H1 (cell line): ENCODE data around the gene KPNA1. TPM values are rescaled to one million over a fixed set of nuclear protein-coding genes. Genes with fewer than 3 reads are reported as not detected.
A peak's percentile ranks its signal among the peaks of the same experiment; 100 is the strongest.

Experiments used
- CTCF ChIA-PET: fragments of 300-600 bp; sonication (Branson Sonifier 250); formaldehyde crosslinking; loops from one replicate; lab custom pipeline; 2021; ENCODE audit not compliant: partially characterized antibody; lab: Charles Lee
- POLR2A ChIA-PET: fragments of 300-600 bp; sonication (Branson Sonifier 250); formaldehyde crosslinking; loops from one replicate; lab custom pipeline; 2021; ENCODE audit warnings: inconsistent platforms; ENCODE audit not compliant: partially characterized antibody; lab: Charles Lee
- DNase-seq, 2 experiments: peaks; one replicate each; pipeline versions ENCODE4 v3.0.0 to v3.0.0-alpha.2; 2010 to 2022; ENCODE audit warnings: low spot score in 2 of 2, low read depth in 1 of 2, mixed read lengths in 1 of 2
- FAIRE-seq: peaks from 2 replicates; lab custom pipeline; 2011; peaks lifted over from hg19 to GRCh38; lab: Jason Lieb, UNC
- H2AFZ ChIP-seq: 2 replicates; pipeline ENCODE4 v1.8.1; 2012; ENCODE audit warnings: low read length, inconsistent platforms
- H2AK5ac ChIP-seq: 2 replicates; pipeline ENCODE4 v1.6.1; 2013; ENCODE audit warnings: low read depth, low read length
- H2BK120ac ChIP-seq: replicated peaks from 2 replicates; pipeline ENCODE3; 2013; ENCODE audit warnings: low read depth, low read length, inconsistent platforms
- H2BK12ac ChIP-seq: 2 replicates; pipeline ENCODE4 v1.6.1; 2013; ENCODE audit warnings: low read depth, low read length
- H2BK15ac ChIP-seq: 2 replicates; pipeline ENCODE4 v1.6.1; 2013; ENCODE audit warnings: low read length
- H2BK20ac ChIP-seq: 2 replicates; pipeline ENCODE4 v1.6.1; 2013; ENCODE audit warnings: low read length
- H2BK5ac ChIP-seq: 2 replicates; pipeline ENCODE4 v1.6.1; 2013; ENCODE audit warnings: low read depth, low read length
- H3K14ac ChIP-seq: 2 replicates; pipeline ENCODE4 v1.6.1; 2013; ENCODE audit warnings: inconsistent platforms; ENCODE audit not compliant: insufficient read length
- H3K18ac ChIP-seq: 2 replicates; pipeline ENCODE4 v1.6.1; 2013; ENCODE audit warnings: low read length; ENCODE audit errors: extremely low read depth
- H3K23ac ChIP-seq: 2 replicates; pipeline ENCODE4 v1.6.1; 2013; ENCODE audit warnings: inconsistent platforms; ENCODE audit not compliant: insufficient read length
- H3K23me2 ChIP-seq: 2 replicates; pipeline ENCODE4 v1.6.1; 2013; ENCODE audit warnings: low read depth, low read length
- H3K27ac ChIP-seq: 2 replicates; pipeline ENCODE4 v1.6.1; 2011; ENCODE audit warnings: low read depth, low read length, inconsistent platforms
- H3K27me3 ChIP-seq, 4 experiments: replicated peaks in 1 of 4; 1 replicate in 1 of 4; 2 replicates in 3 of 4; pipeline versions ENCODE4 v1.6.1 to v1.8.1; 2011 to 2013; ENCODE audit warnings: low read length in 3 of 4, mild to moderate bottlenecking in 3 of 4, inconsistent platforms in 2 of 4, mixed read lengths in 2 of 4, moderate library complexity in 1 of 4; ENCODE audit not compliant: control insufficient read depth in 3 of 4, insufficient read depth in 3 of 4; ENCODE audit errors: extremely low read depth in 1 of 4
- H3K36me3 ChIP-seq, 4 experiments: 2 replicates each; pipeline versions ENCODE4 v1.6.1 to v1.8.1; 2011 to 2013; ENCODE audit warnings: mild to moderate bottlenecking in 4 of 4, low read length in 3 of 4, moderate library complexity in 2 of 4, control low read depth in 1 of 4, inconsistent platforms in 1 of 4; ENCODE audit not compliant: insufficient read depth in 4 of 4, control insufficient read depth in 2 of 4
- H3K4ac ChIP-seq: replicated peaks from 2 replicates; pipeline ENCODE3; 2013; ENCODE audit warnings: low read length, low read depth, mixed read lengths, inconsistent platforms; ENCODE audit not compliant: insufficient read length
- H3K4me1 ChIP-seq, 4 experiments: replicated peaks in 1 of 4; 1 replicate in 1 of 4; 2 replicates in 3 of 4; pipeline versions ENCODE4 v1.6.1 to v1.8.1; 2011 to 2013; ENCODE audit warnings: low read length in 3 of 4, inconsistent platforms in 2 of 4, mixed read lengths in 1 of 4; ENCODE audit not compliant: insufficient read depth in 4 of 4, control insufficient read depth in 3 of 4
- H3K4me2 ChIP-seq, 2 experiments: 2 replicates each; pipeline versions ENCODE4 v1.6.1 to v1.8.1; 2011 to 2013; ENCODE audit warnings: low read depth in 2 of 2, low read length in 2 of 2, control low read depth in 1 of 2, inconsistent platforms in 1 of 2, mild to moderate bottlenecking in 1 of 2; ENCODE audit not compliant: insufficient read depth in 1 of 2
- H3K4me3 ChIP-seq, 4 experiments: fragments of 200-600, 300-600 bp in 1 of 4; sonication (generic), shearing (Covaris generic), sonication (Bioruptor Twin) in 1 of 4; 2 replicates each; pipeline versions ENCODE4 v1.5.1 to v1.8.1; 2011 to 2016; ENCODE audit warnings: low read length in 4 of 4, low read depth in 3 of 4, control low read depth in 2 of 4, inconsistent platforms in 2 of 4, mild to moderate bottlenecking in 2 of 4, mixed read lengths in 1 of 4, moderate library complexity in 1 of 4; ENCODE audit not compliant: insufficient read depth in 2 of 4; ENCODE audit errors: extremely low read depth in 1 of 4
- H3K56ac ChIP-seq: replicated peaks from 2 replicates; pipeline ENCODE3; 2013; ENCODE audit warnings: low read depth, mild to moderate bottlenecking, mixed read lengths, low read length, inconsistent platforms; ENCODE audit not compliant: insufficient read length
- H3K79me1 ChIP-seq: 2 replicates; pipeline ENCODE4 v1.6.1; 2013; ENCODE audit warnings: low read depth, low read length, control low read depth
- H3K79me2 ChIP-seq, 2 experiments: 2 replicates each; pipeline versions ENCODE4 v1.6.1 to v1.8.1; 2012 to 2013; ENCODE audit warnings: low read length in 2 of 2, mild to moderate bottlenecking in 2 of 2, inconsistent platforms in 1 of 2; ENCODE audit not compliant: insufficient read depth in 2 of 2, control insufficient read depth in 1 of 2
- H3K9ac ChIP-seq, 4 experiments: replicated peaks in 1 of 4; 1 replicate in 1 of 4; 2 replicates in 3 of 4; pipeline versions ENCODE4 v1.6.1 to v1.8.1; 2011 to 2013; ENCODE audit warnings: low read depth in 3 of 4, low read length in 3 of 4, control low read depth in 2 of 4, mild to moderate bottlenecking in 2 of 4, moderate library complexity in 2 of 4, inconsistent platforms in 1 of 4; ENCODE audit errors: extremely low read depth in 1 of 4
- H3K9me3 ChIP-seq, 2 experiments: 2 replicates each; pipeline versions ENCODE4 v1.6.1 to v1.8.1; 2012 to 2013; ENCODE audit warnings: mild to moderate bottlenecking in 2 of 2, moderate library complexity in 2 of 2, control low read depth in 1 of 2, inconsistent platforms in 1 of 2, low read depth in 1 of 2, low read length in 1 of 2, mixed read lengths in 1 of 2; ENCODE audit not compliant: insufficient read depth in 2 of 2
- H4K20me1 ChIP-seq, 2 experiments: replicated peaks in 1 of 2; 2 replicates each; pipeline versions ENCODE3 to v1.8.1; 2011 to 2013; ENCODE audit warnings: inconsistent platforms in 2 of 2, low read length in 2 of 2, mild to moderate bottlenecking in 1 of 2; ENCODE audit not compliant: insufficient read depth in 2 of 2, control insufficient read depth in 1 of 2
- H4K5ac ChIP-seq: 2 replicates; pipeline ENCODE4 v1.6.1; 2013; ENCODE audit warnings: low read length, low read depth, mixed read lengths, inconsistent platforms; ENCODE audit not compliant: insufficient read length
- H4K8ac ChIP-seq: 2 replicates; pipeline ENCODE4 v1.8.0; 2013; ENCODE audit warnings: mild to moderate bottlenecking, moderate library complexity, low read length, inconsistent platforms; ENCODE audit not compliant: insufficient read depth; ENCODE audit errors: extremely low read depth
- H4K91ac ChIP-seq: replicated peaks from 2 replicates; pipeline ENCODE3; 2013; ENCODE audit warnings: low read length, mixed read lengths, inconsistent platforms; ENCODE audit not compliant: insufficient read length
- EGR1 ChIP-seq: IDR thresholded peaks from 2 replicates; pipeline ENCODE4 v1.6.1; 2011; ENCODE audit warnings: low read depth, low read length, borderline replicate concordance
- GABPA ChIP-seq: IDR thresholded peaks from 2 replicates; pipeline ENCODE4 v1.6.1; 2011; ENCODE audit warnings: mild to moderate bottlenecking, low read length, moderate library complexity, borderline replicate concordance; ENCODE audit not compliant: insufficient read depth
- GTF2F1 ChIP-seq: IDR thresholded peaks from 2 replicates; pipeline ENCODE4 v1.6.1; 2012; ENCODE audit warnings: low read depth, low read length, improper control_type of control experiment, borderline replicate concordance
- POLR2AphosphoS5 ChIP-seq: IDR thresholded peaks from 2 replicates; pipeline ENCODE4 v1.6.1; 2011; ENCODE audit warnings: low read depth, low read length
- POU5F1 ChIP-seq: IDR thresholded peaks from 2 replicates; pipeline ENCODE4 v1.6.1; 2011; ENCODE audit warnings: low read depth, mild to moderate bottlenecking, low read length, moderate library complexity
- RXRA ChIP-seq: IDR thresholded peaks from 2 replicates; pipeline ENCODE4 v1.6.1; 2011; ENCODE audit warnings: low read depth, mild to moderate bottlenecking, low read length, moderate library complexity; ENCODE audit not compliant: insufficient read depth
- SIN3A ChIP-seq, 2 experiments: IDR thresholded peaks in 1 of 2; conservative IDR thresholded peaks in 1 of 2; 2 replicates each; pipeline ENCODE4 v1.6.1; 2011 to 2012; ENCODE audit warnings: low read length in 2 of 2, improper control_type of control experiment in 1 of 2, low read depth in 1 of 2, mild to moderate bottlenecking in 1 of 2
- SP2 ChIP-seq: IDR thresholded peaks from 2 replicates; pipeline ENCODE4 v1.6.1; 2012; ENCODE audit warnings: mild to moderate bottlenecking, low read length, inconsistent platforms
- WGBS, 2 experiments: shearing (Covaris generic) in 1 of 2; methylation state at CpG; one replicate each; pipeline versions ENCODE4 v1.1.6 to v1.1.7; 2013 to 2015; ENCODE audit warnings: low lambda C conversion rate in 2 of 2, mixed read lengths in 2 of 2, inconsistent platforms in 1 of 2, low coverage in 1 of 2, missing lambda C conversion rate in 1 of 2; ENCODE audit not compliant: insufficient replicate concordance in 2 of 2, insufficient coverage in 1 of 2, insufficient read length in 1 of 2; ENCODE audit errors: extremely low coverage in 1 of 2, missing lambda C conversion rate in 1 of 2; 5-methylcytosine and 5-hydroxymethylcytosine counted together
- polyA plus RNA-seq, 7 experiments: library from polyadenylated mRNA; depleted of rRNA in 3 of 7; stranded (reverse) in 5 of 7; unstranded in 2 of 7; fragments of >200 nt in 5 of 7; fragments of 200-250 nt in 2 of 7; gene quantifications; 1 replicate in 5 of 7; 2 replicates in 1 of 7; 4 replicates in 1 of 7; pipeline versions ENCODE4 v1.2.1 to v1.2.3, GENCODE V29; 2011 to 2013; ENCODE audit warnings: missing spikeins in 2 of 7, mixed read lengths in 2 of 7
- total RNA-seq: library from RNA; stranded (reverse); fragmentation: NEBNext Ultra II Directional; extraction: Animal tissue kit (Norgen Biotek cat#: 25700); gene quantifications from 2 replicates; pipeline ENCODE4 v1.2.1, GENCODE V29; 2021

The KPNA1 gene
- total and polyA plus RNA-seq, 2 of the 8 experiments (the other 6 are each of a cell fraction or from before 2014, with no cell fraction given) = 14.8 to 63.0 TPM

DNA sequence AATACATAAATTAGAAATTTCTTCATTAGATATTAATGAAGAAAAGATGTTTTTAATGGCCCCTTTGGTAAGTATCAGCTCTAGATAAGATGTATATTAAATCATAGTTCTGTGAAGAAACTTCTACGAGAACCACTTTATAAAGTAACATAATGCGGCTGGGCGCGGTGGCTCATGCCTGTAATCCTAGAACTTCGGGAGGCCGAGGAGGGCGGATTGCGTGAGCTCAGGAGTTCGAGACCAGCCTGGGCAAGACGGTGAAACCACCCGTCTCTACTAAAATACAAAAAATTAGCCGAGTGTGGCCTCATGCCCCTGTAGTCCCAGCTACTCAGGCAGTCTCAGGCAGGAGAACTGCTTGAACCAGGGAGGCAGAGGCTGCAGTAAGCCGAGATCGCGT is 2.5 kb downstream of the KPNA1 start:
- H3K9me3 ChIP-seq = no peaks in the 10 kb centered on the region
- H2AFZ ChIP-seq = no peak overlapping the region
- no peak overlapping the region for H3K14ac ChIP-seq
- DNase-seq = no peak
- H3K56ac ChIP-seq = no peak overlapping the region
- H2BK12ac ChIP-seq = no peak overlapping the region; the same call in 1 of the 2 replicates
- no peak overlapping the region for H2BK20ac ChIP-seq
- no peak overlapping the region for H2BK15ac ChIP-seq
- no peak overlapping the region for H3K18ac ChIP-seq
- no peak overlapping the region for H2BK5ac ChIP-seq
- no peaks in the 10 kb centered on the region for H3K27me3 ChIP-seq
- no peak for TF ChIP-seq SIN3A (conservative IDR thresholded peaks at IDR 0.05 in 1 of 2, IDR thresholded peaks at IDR 0.05 in 1 of 2; ENCODE audit: low read depth in 1 of 2, low read length in 2 of 2)
- no peak for TF ChIP-seq EGR1
- no peak for TF ChIP-seq GABPA
- no peak for TF ChIP-seq GTF2F1
- no peak for TF ChIP-seq POLR2AphosphoS5
- TF ChIP-seq SP2 = no peak
- TF ChIP-seq POU5F1 = no peak
- TF ChIP-seq RXRA = no peak
- H3K9ac ChIP-seq = no peak overlapping the region
- no peak overlapping the region for H2BK120ac ChIP-seq
- no peak overlapping the region for H4K8ac ChIP-seq
- no peak overlapping the region for H4K5ac ChIP-seq
- peaks cover 2% of the 10 kb centered on the region; the same call in 1 of the 2 replicates for H3K79me1 ChIP-seq
- ChIA-PET POLR2A (interaction anchor here (0.9 kb wide), 1 partner anchor 10 kb away, joined by 3 read pairs; no protein-coding TSS in a partner anchor), CTCF (no interaction called here)
- peaks cover 8 to 13% of the 10 kb centered on the region in 2 experiments for H4K20me1 ChIP-seq
- H3K4me1 ChIP-seq = peaks cover 0 to 10% (median 4%) of the 10 kb centered on the region in 4 experiments; a peak in 6 of 7 replicates
- no peak for FAIRE-seq
- H4K91ac ChIP-seq = no peak overlapping the region
- 89% methylated on average over 15 of the region's 15 CpGs; no CpG with 5 or more reads in 1 of the 2 experiments for WGBS, 2 experiments
- no peak overlapping the region for H3K27ac ChIP-seq
- H3K23me2 ChIP-seq = peaks cover 7% of the 10 kb centered on the region
- peaks cover 9 to 68% of the 10 kb centered on the region in 2 experiments; a peak in 3 of 4 replicates for H3K79me2 ChIP-seq
- no peak overlapping the region for H3K23ac ChIP-seq
- no peak overlapping the region for H2AK5ac ChIP-seq
- no peak overlapping the region for H3K4ac ChIP-seq
- H3K4me3 ChIP-seq = no peak overlapping the region
- peak overlapping the region in 1 of 2 experiments; percentile 50; a peak in 2 of 4 replicates for H3K4me2 ChIP-seq
- no peaks in the 10 kb centered on the region for H3K36me3 ChIP-seq
